SK-N-SH (cell line): ENCODE results near the gene ASTN2. TPM values are rescaled to one million over a fixed set of nuclear protein-coding genes. Genes with fewer than 3 reads are reported as not detected.

Source experiments
- CHD2 ChIP-seq: fragments of 150-350 bp; IDR thresholded peaks from 2 replicates; pipeline ENCODE4 v1.6.1; 2018; ENCODE audit warnings: low read length; ENCODE audit not compliant: partially characterized antibody
- ELF1 ChIP-seq: IDR thresholded peaks from 2 replicates; pipeline ENCODE4 v1.4.0; 2012
- EP300 ChIP-seq, 2 experiments: IDR thresholded peaks; 2 replicates each; pipeline versions ENCODE4 v1.4.0 to v1.6.1; 2012; ENCODE audit warnings: borderline replicate concordance in 1 of 2, low read depth in 1 of 2, low read length in 1 of 2
- EZH2phosphoT487 ChIP-seq: fragments of 200-600 bp; sonication (generic); IDR thresholded peaks from 2 replicates; pipeline ENCODE4 v1.6.1; 2017; ENCODE audit warnings: low read depth, mixed run types, mild to moderate bottlenecking, antibody characterized with exemption, moderate library complexity, borderline replicate concordance
- FOXM1 ChIP-seq: IDR thresholded peaks from 2 replicates; pipeline ENCODE4 v1.4.0; 2012; ENCODE audit warnings: low read depth, mild to moderate bottlenecking
- GABPA ChIP-seq: IDR thresholded peaks from 2 replicates; pipeline ENCODE4 v1.4.0; 2012; ENCODE audit warnings: low read depth, mild to moderate bottlenecking
- IRF3 ChIP-seq: fragments of 150-350 bp; IDR thresholded peaks from 2 replicates; pipeline ENCODE4 v1.6.1; 2016; ENCODE audit warnings: mild to moderate bottlenecking, low read depth, low read length
- JUND ChIP-seq: IDR thresholded peaks from 2 replicates; pipeline ENCODE4 v1.4.0; 2012
- MEF2A ChIP-seq: IDR thresholded peaks from 2 replicates; pipeline ENCODE4 v1.4.0; 2012; ENCODE audit warnings: low read depth, borderline replicate concordance
- RAD21 ChIP-seq: IDR thresholded peaks from 2 replicates; pipeline ENCODE4 v1.6.1; 2012; ENCODE audit warnings: mild to moderate bottlenecking, low read length
- RFX5 ChIP-seq: IDR thresholded peaks from 2 replicates; pipeline ENCODE4 v1.6.1; 2012; ENCODE audit warnings: mild to moderate bottlenecking, improper control_type of control experiment, low read length
- RXRA ChIP-seq: IDR thresholded peaks from 2 replicates; pipeline ENCODE4 v1.4.0; 2012; ENCODE audit warnings: low read depth, mild to moderate bottlenecking, borderline replicate concordance
- SIN3A ChIP-seq: IDR thresholded peaks from 2 replicates; pipeline ENCODE4 v1.6.1; 2012; ENCODE audit warnings: low read depth, mild to moderate bottlenecking, low read length, moderate library complexity, borderline replicate concordance
- SMC3 ChIP-seq: IDR thresholded peaks from 2 replicates; pipeline ENCODE4 v1.6.1; 2012; ENCODE audit warnings: low read depth, low read length, improper control_type of control experiment
- TAF1 ChIP-seq: IDR thresholded peaks from 2 replicates; pipeline ENCODE4 v1.6.1; 2012; ENCODE audit warnings: low read depth, mild to moderate bottlenecking, low read length, moderate library complexity, borderline replicate concordance
- TCF12 ChIP-seq: IDR thresholded peaks from 2 replicates; pipeline ENCODE4 v1.4.0; 2012
- TEAD4 ChIP-seq: IDR thresholded peaks from 2 replicates; pipeline ENCODE4 v1.4.0; 2012; ENCODE audit warnings: mild to moderate bottlenecking, borderline replicate concordance; ENCODE audit not compliant: insufficient read depth
- USF1 ChIP-seq: IDR thresholded peaks from 2 replicates; pipeline ENCODE4 v1.4.0; 2012; ENCODE audit warnings: low read depth, borderline replicate concordance
- YY1 ChIP-seq: IDR thresholded peaks from 2 replicates; pipeline ENCODE4 v1.4.0; 2012; ENCODE audit warnings: low read depth, mild to moderate bottlenecking
- ZBTB33 ChIP-seq: IDR thresholded peaks from 2 replicates; pipeline ENCODE4 v1.4.0; 2012; ENCODE audit warnings: low read depth, borderline replicate concordance
- polyA plus RNA-seq, 3 experiments: library from polyadenylated mRNA; depleted of rRNA; stranded (reverse); fragments of >200 nt; gene quantifications; 2 replicates each; pipeline ENCODE4 v1.2.3, GENCODE V29; 2012
- TF ChIP-seq, protein P1 (sequence below): fragments of 200-600 bp; sonication (generic); IDR thresholded peaks from 2 replicates; pipeline ENCODE4 v1.6.1; 2017; ENCODE audit warnings: antibody characterized with exemption, mild to moderate bottlenecking, moderate library complexity

The ASTN2 gene
- polyA plus RNA-seq, 1 of the 3 experiments (the other 2 are of a cell fraction), result 6.6 TPM

GRCh38 chr9:116661037-116661954 lies 753.6 kb downstream of the ASTN2 start (continued):
- TF ChIP-seq, protein P1, sequence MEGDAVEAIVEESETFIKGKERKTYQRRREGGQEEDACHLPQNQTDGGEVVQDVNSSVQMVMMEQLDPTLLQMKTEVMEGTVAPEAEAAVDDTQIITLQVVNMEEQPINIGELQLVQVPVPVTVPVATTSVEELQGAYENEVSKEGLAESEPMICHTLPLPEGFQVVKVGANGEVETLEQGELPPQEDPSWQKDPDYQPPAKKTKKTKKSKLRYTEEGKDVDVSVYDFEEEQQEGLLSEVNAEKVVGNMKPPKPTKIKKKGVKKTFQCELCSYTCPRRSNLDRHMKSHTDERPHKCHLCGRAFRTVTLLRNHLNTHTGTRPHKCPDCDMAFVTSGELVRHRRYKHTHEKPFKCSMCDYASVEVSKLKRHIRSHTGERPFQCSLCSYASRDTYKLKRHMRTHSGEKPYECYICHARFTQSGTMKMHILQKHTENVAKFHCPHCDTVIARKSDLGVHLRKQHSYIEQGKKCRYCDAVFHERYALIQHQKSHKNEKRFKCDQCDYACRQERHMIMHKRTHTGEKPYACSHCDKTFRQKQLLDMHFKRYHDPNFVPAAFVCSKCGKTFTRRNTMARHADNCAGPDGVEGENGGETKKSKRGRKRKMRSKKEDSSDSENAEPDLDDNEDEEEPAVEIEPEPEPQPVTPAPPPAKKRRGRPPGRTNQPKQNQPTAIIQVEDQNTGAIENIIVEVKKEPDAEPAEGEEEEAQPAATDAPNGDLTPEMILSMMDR, result peak; percentile 80
- TF ChIP-seq SIN3A (no peak), TAF1 (no peak), MEF2A (no peak), RFX5 (no peak), TCF12 (no peak), YY1 (no peak), FOXM1 (no peak), SMC3 (peak; percentile 76), EZH2phosphoT487 (no peak), GABPA (no peak), IRF3 (no peak), ELF1 (no peak), RAD21 (peak; percentile 92), ZBTB33 (no peak), JUND (no peak), TEAD4 (no peak), CHD2 (no peak), EP300 (IDR thresholded peaks at IDR 0.05; ENCODE audit: borderline replicate concordance in 1 of 2, low read depth in 1 of 2, low read length in 1 of 2) (0 out of 4 replicates have a peak, but pooled peaks of 1 of the 2 experiments have one; percentile 20), RXRA (no peak), USF1 (no peak)
